Gastroesophageal sphincter (tissue), 3 donors: Measurements from ENCODE around the gene COBLL1.

Experiments
- CTCF ChIP-seq, 4 experiments: fragments of 200-600 bp in 2 of 4; fragments of 450-650 bp in 2 of 4; sonication (generic) in 1 of 4; IDR thresholded peaks; one replicate each; pipeline ENCODE4 v1.5.1; 2017 to 2019; ENCODE audit warnings: antibody characterized with exemption in 4 of 4, mild to moderate bottlenecking in 2 of 4, moderate library complexity in 2 of 4
- EP300 ChIP-seq: sonication (generic); formaldehyde crosslinking; IDR thresholded peaks from one replicate; pipeline ENCODE4 v1.6.1; 2017; ENCODE audit warnings: antibody characterized with exemption, mild to moderate bottlenecking
- POLR2A ChIP-seq, 2 donors: fragments of 450-650 bp; IDR thresholded peaks; one replicate each; pipeline ENCODE4 v1.6.1; 2017; ENCODE audit warnings: antibody characterized with exemption in 2 of 2, mild to moderate bottlenecking in 2 of 2, moderate library complexity in 1 of 2
- POLR2AphosphoS5 ChIP-seq: sonication (generic); formaldehyde crosslinking; IDR thresholded peaks from one replicate; pipeline ENCODE4 v1.6.1; 2017; ENCODE audit warnings: antibody characterized with exemption

- TF ChIP-seq POLR2A (IDR thresholded peaks at IDR 0.05) (no peak), CTCF (IDR thresholded peaks at IDR 0.05) (no peak), POLR2AphosphoS5 (no peak), EP300 (no peak)
These were observed 106.2 kb downstream of the COBLL1 start for GRCh38 chr2:164735309-164735919.
